Breast epithelium (tissue), 3 donors: ENCODE data around the gene TARS1.

Experiments used
- POLR2A ChIP-seq: fragments of 450-650 bp; IDR thresholded peaks from one replicate; pipeline ENCODE4 v1.6.1; 2016; ENCODE audit warnings: antibody characterized with exemption, mild to moderate bottlenecking, moderate library complexity
- TF ChIP-seq, protein P1 (sequence below), 3 donors: fragments of 450-650 bp; IDR thresholded peaks; one replicate each; pipeline ENCODE4 v1.5.1; 2016 to 2017; ENCODE audit warnings: antibody characterized with exemption in 3 of 3, mild to moderate bottlenecking in 3 of 3, moderate library complexity in 3 of 3

DNA sequence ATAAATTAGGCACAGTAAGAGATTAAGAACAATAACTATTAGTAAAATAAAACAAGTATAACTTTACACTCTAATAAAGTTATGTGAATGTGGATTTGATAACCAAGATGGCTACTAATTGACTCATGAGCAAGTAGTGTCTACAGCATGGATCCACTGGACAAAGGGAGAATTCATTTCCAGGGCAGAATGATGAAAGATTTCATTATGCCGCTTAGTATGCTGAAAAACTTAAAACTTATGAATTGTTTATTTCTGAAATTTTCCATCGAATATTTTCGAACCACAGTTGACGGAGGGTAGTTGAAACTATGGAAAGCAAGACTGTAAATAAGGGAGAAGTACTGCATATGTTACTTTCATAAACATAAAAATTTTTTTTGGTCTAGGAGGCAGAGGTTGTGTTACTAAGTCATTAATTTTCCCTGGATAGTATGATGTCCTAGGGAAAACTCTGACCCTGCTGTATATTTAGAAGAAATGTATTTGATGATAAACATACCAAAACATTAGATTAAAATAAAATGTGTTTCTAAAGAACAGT, 24.9 kb upstream of the TARS1 start:
- TF ChIP-seq, protein P1, sequence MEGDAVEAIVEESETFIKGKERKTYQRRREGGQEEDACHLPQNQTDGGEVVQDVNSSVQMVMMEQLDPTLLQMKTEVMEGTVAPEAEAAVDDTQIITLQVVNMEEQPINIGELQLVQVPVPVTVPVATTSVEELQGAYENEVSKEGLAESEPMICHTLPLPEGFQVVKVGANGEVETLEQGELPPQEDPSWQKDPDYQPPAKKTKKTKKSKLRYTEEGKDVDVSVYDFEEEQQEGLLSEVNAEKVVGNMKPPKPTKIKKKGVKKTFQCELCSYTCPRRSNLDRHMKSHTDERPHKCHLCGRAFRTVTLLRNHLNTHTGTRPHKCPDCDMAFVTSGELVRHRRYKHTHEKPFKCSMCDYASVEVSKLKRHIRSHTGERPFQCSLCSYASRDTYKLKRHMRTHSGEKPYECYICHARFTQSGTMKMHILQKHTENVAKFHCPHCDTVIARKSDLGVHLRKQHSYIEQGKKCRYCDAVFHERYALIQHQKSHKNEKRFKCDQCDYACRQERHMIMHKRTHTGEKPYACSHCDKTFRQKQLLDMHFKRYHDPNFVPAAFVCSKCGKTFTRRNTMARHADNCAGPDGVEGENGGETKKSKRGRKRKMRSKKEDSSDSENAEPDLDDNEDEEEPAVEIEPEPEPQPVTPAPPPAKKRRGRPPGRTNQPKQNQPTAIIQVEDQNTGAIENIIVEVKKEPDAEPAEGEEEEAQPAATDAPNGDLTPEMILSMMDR (IDR thresholded peaks at IDR 0.05) = no peak
- no peak for TF ChIP-seq POLR2A
